HepG2 (cell line): ENCODE results near the gene ENDOG. TPM values are rescaled to one million over a fixed set of nuclear protein-coding genes. Genes with fewer than 3 reads are reported as not detected.

ENCODE experiments used
- CREB1 ChIP-seq, 2 experiments: fragments of 450-650 bp in 1 of 2; IDR thresholded peaks; 2 replicates each; pipeline ENCODE4 v1.6.1; 2016 to 2017; ENCODE audit warnings: control low read depth in 1 of 2, mild to moderate bottlenecking in 1 of 2, missing compliant biosample characterization in 1 of 2, missing genetic modification characterization in 1 of 2
- EZH2 ChIP-seq: conservative IDR thresholded peaks from 2 replicates; pipeline ENCODE4 v1.6.1; 2012; ENCODE audit warnings: mild to moderate bottlenecking, low read depth, low read length, moderate library complexity
- HMG20B ChIP-seq: conservative IDR thresholded peaks from 2 replicates; pipeline ENCODE4 v1.6.1; 2016; ENCODE audit warnings: missing genetic modification reagents, missing compliant biosample characterization
- HOXA9 ChIP-seq: sonication (generic); formaldehyde crosslinking; IDR thresholded peaks from 2 replicates; pipeline ENCODE4 v1.8.1; 2022; ENCODE audit warnings: missing genetic modification reagents, mild to moderate bottlenecking, moderate library complexity, borderline replicate concordance
- MAFG ChIP-seq: sonication (generic); formaldehyde crosslinking; IDR thresholded peaks from 2 replicates; pipeline ENCODE4 v1.5.1; 2020; ENCODE audit warnings: mild to moderate bottlenecking, missing genetic modification reagents
- MED13 ChIP-seq: sonication (generic); formaldehyde crosslinking; IDR thresholded peaks from 2 replicates; pipeline ENCODE4 v1.5.0; 2020; ENCODE audit warnings: missing genetic modification reagents
- MIXL1 ChIP-seq: IDR thresholded peaks from 2 replicates; pipeline ENCODE4 v1.6.1; 2016
- NFE2 ChIP-seq: sonication (generic); formaldehyde crosslinking; IDR thresholded peaks from 2 replicates; pipeline ENCODE4 v1.4.0; 2020; ENCODE audit warnings: missing genetic modification reagents
- NFE2L2 ChIP-seq: fragments of 150-350 bp; IDR thresholded peaks from 2 replicates; pipeline ENCODE4 v1.6.1; 2014; ENCODE audit warnings: low read length
- RNF2 ChIP-seq: fragments of 450-650 bp; conservative IDR thresholded peaks from 2 replicates; pipeline ENCODE4 v1.6.1; 2016; ENCODE audit warnings: low read depth
- SALL2 ChIP-seq: sonication (generic); formaldehyde crosslinking; IDR thresholded peaks from 2 replicates; pipeline ENCODE4 v1.8.1; 2023; ENCODE audit warnings: mild to moderate bottlenecking, missing genetic modification reagents, inconsistent platforms
- XBP1 ChIP-seq: sonication (generic); formaldehyde crosslinking; IDR thresholded peaks from 2 replicates; pipeline ENCODE4 v1.5.0; 2020; ENCODE audit warnings: missing genetic modification reagents
- ZFY ChIP-seq: sonication (generic); formaldehyde crosslinking; IDR thresholded peaks from 2 replicates; pipeline ENCODE4 v1.4.0; 2020; ENCODE audit warnings: missing genetic modification reagents
- ZNF589 ChIP-seq: sonication (generic); formaldehyde crosslinking; conservative IDR thresholded peaks from 2 replicates; pipeline ENCODE4 v1.8.0; 2022; ENCODE audit warnings: mild to moderate bottlenecking, moderate library complexity, missing genetic modification reagents
- ZSCAN9 ChIP-seq: IDR thresholded peaks from 2 replicates; pipeline ENCODE4 v1.6.1; 2016; ENCODE audit warnings: borderline replicate concordance
- polyA plus RNA-seq, 8 experiments: library from polyadenylated mRNA; depleted of rRNA in 3 of 8; stranded (reverse) in 7 of 8; unstranded in 1 of 8; fragments of >200 nt; fragmentation: Illumina TruSeq in 4 of 8; extraction: Trizol in 4 of 8; gene quantifications; 2 replicates each; pipeline versions ENCODE4 v1.2.1 to v1.2.3, GENCODE V29; 2011 to 2016; ENCODE audit warnings: low read depth in 4 of 8, missing spikeins in 1 of 8, mixed read lengths in 1 of 8; ENCODE audit not compliant: insufficient read depth in 1 of 8
- total RNA-seq, 5 experiments: library from RNA; depleted of rRNA; stranded (reverse); fragments of >200 nt; fragmentation: Illumina TruSeq; extraction: Trizol; gene quantifications; 2 replicates each; pipeline ENCODE4 v1.2.3, GENCODE V29; 2016; ENCODE audit warnings: low read depth in 1 of 5
- TF ChIP-seq, protein P1 (sequence below): sonication (generic); formaldehyde crosslinking; IDR thresholded peaks from 2 replicates; pipeline ENCODE4 v1.5.1; 2020; ENCODE audit warnings: missing genetic modification reagents, mild to moderate bottlenecking, borderline replicate concordance
- TF ChIP-seq, protein P2 (sequence below): sonication (generic); formaldehyde crosslinking; IDR thresholded peaks from 2 replicates; pipeline ENCODE4 v1.4.0; 2020; ENCODE audit warnings: missing genetic modification reagents
- TF ChIP-seq, protein P3 (sequence below): sonication (generic); formaldehyde crosslinking; IDR thresholded peaks from 2 replicates; pipeline ENCODE4 v1.4.0; 2020; ENCODE audit warnings: missing genetic modification reagents; ENCODE audit errors: not compliant biosample characterization
- TF ChIP-seq, protein P4 (sequence below): sonication (generic); formaldehyde crosslinking; IDR thresholded peaks from 2 replicates; pipeline ENCODE4 v1.8.0; 2022; ENCODE audit warnings: mild to moderate bottlenecking, missing genetic modification reagents, moderate library complexity
- TF ChIP-seq, protein P5 (sequence below): fragments of 450-650 bp; IDR thresholded peaks from 2 replicates; pipeline ENCODE4 v1.6.1; 2017; ENCODE audit warnings: mild to moderate bottlenecking

The ENDOG gene
- total and polyA plus RNA-seq, 2 of the 13 experiments (the other 11 are each of a cell fraction or from before 2014, with no cell fraction given) = 26.3 to 28.8 TPM

DNA sequence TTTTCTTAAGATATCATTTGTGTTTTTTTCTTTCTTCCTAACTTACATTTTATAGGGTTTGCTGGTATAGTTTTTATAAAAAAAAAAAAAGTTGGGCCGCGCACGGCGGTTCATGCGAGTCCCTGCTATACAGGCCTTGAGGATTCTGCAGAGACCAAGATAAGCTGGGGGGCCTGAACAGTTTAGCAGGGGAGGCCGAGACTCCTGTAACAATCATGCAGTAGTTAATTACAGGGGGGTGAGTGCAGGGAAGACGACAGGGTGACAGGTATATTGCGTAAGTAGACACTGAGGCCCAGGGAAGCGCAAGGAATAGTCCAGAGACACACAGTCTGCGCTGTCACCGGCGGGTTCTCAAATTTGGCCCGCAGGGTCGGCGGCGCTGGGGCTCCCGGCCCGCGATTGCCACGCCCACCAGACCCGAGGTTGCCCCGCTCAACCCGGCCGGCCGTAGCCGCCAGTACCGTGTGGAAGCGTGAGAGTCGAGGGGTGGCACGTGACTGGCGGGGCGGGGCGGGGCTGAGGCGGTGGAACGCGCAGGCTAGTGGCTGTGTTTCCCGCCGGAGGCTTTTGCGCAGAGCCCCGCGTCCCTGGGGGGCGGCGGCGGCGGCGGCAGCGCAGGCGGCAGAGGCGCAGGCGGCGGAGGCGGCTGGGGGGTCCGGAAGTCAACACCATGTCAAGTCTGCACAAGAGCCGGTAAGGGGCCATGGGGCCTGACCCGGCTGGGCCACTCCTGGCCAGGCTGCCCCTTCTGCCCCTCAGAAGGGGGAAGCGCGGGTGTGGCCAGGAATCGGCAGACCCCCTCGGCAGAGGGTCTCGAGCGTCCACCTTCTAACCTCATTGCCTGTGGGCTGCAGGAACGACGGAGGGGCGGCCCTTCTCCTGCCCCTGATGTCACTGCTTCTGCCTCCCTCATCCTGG is 31.4 kb upstream of the ENDOG start, which contains the start of gene TBC1D13 (continued):
- TF ChIP-seq, protein P1, sequence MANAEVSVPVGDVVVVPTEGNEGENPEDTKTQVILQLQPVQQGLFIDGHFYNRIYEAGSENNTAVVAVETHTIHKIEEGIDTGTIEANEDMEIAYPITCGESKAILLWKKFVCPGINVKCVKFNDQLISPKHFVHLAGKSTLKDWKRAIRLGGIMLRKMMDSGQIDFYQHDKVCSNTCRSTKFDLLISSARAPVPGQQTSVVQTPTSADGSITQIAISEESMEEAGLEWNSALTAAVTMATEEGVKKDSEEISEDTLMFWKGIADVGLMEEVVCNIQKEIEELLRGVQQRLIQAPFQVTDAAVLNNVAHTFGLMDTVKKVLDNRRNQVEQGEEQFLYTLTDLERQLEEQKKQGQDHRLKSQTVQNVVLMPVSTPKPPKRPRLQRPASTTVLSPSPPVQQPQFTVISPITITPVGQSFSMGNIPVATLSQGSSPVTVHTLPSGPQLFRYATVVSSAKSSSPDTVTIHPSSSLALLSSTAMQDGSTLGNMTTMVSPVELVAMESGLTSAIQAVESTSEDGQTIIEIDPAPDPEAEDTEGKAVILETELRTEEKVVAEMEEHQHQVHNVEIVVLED (CRISPR knock-in tag) = peak; percentile 94
- TF ChIP-seq, protein P2, sequence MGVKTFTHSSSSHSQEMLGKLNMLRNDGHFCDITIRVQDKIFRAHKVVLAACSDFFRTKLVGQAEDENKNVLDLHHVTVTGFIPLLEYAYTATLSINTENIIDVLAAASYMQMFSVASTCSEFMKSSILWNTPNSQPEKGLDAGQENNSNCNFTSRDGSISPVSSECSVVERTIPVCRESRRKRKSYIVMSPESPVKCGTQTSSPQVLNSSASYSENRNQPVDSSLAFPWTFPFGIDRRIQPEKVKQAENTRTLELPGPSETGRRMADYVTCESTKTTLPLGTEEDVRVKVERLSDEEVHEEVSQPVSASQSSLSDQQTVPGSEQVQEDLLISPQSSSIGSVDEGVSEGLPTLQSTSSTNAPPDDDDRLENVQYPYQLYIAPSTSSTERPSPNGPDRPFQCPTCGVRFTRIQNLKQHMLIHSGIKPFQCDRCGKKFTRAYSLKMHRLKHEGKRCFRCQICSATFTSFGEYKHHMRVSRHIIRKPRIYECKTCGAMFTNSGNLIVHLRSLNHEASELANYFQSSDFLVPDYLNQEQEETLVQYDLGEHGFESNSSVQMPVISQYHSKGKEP (CRISPR knock-in tag) = peak; percentile 63; the same call in 1 of the 2 replicates
- TF ChIP-seq ZFY (CRISPR knock-in tag) (peak; percentile 86), RNF2 (peak; percentile 75; the same call in 1 of the 2 replicates), MIXL1 (peak; percentile 76), XBP1 (CRISPR knock-in tag) (peak; percentile 47; the same call in 1 of the 2 replicates), CREB1 (IDR thresholded peaks at IDR 0.05) (0 out of 2 replicates have a peak, but pooled peaks have one; percentile 20), CREB1 (CRISPR knock-in tag; IDR thresholded peaks at IDR 0.05) (no peak), HMG20B (CRISPR knock-in tag) (0 out of 2 replicates have a peak, but pooled peaks have one; percentile 33), HOXA9 (CRISPR knock-in tag) (peak; percentile 94), MAFG (CRISPR knock-in tag) (no peak), ZSCAN9 (CRISPR knock-in tag) (peak; percentile 90), EZH2 (no peak), MED13 (CRISPR knock-in tag) (no peak), ZNF589 (CRISPR knock-in tag) (peak; percentile 98), SALL2 (CRISPR knock-in tag) (peak; percentile 93), NFE2L2 (no peak), NFE2 (no peak)
- TF ChIP-seq, protein P3, sequence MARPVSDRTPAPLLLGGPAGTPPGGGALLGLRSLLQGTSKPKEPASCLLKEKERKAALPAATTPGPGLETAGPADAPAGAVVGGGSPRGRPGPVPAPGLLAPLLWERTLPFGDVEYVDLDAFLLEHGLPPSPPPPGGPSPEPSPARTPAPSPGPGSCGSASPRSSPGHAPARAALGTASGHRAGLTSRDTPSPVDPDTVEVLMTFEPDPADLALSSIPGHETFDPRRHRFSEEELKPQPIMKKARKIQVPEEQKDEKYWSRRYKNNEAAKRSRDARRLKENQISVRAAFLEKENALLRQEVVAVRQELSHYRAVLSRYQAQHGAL (CRISPR knock-in tag) = no peak
- TF ChIP-seq, protein P4, sequence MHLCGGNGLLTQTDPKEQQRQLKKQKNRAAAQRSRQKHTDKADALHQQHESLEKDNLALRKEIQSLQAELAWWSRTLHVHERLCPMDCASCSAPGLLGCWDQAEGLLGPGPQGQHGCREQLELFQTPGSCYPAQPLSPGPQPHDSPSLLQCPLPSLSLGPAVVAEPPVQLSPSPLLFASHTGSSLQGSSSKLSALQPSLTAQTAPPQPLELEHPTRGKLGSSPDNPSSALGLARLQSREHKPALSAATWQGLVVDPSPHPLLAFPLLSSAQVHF = peak; percentile 89
- TF ChIP-seq, protein P5, sequence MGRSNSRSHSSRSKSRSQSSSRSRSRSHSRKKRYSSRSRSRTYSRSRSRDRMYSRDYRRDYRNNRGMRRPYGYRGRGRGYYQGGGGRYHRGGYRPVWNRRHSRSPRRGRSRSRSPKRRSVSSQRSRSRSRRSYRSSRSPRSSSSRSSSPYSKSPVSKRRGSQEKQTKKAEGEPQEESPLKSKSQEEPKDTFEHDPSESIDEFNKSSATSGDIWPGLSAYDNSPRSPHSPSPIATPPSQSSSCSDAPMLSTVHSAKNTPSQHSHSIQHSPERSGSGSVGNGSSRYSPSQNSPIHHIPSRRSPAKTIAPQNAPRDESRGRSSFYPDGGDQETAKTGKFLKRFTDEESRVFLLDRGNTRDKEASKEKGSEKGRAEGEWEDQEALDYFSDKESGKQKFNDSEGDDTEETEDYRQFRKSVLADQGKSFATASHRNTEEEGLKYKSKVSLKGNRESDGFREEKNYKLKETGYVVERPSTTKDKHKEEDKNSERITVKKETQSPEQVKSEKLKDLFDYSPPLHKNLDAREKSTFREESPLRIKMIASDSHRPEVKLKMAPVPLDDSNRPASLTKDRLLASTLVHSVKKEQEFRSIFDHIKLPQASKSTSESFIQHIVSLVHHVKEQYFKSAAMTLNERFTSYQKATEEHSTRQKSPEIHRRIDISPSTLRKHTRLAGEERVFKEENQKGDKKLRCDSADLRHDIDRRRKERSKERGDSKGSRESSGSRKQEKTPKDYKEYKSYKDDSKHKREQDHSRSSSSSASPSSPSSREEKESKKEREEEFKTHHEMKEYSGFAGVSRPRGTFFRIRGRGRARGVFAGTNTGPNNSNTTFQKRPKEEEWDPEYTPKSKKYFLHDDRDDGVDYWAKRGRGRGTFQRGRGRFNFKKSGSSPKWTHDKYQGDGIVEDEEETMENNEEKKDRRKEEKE = no peak
